Embryonic facial prominence (tissue), 1 donor: Measurements from ENCODE around the gene PKD2.
"Not testable (repeated sequence)": the region's sequence is repeated elsewhere in the genome, so short reads cannot be mapped to it uniquely, and the experiment has no call there.

ENCODE experiments used
- DNase-seq: peaks from one replicate; pipeline ENCODE4 v3.0.0-alpha.2; 2016; ENCODE audit errors: extremely low spot score

The PKD2 gene

GRCh38 chr4:88070031-88070430, 62.6 kb downstream of the PKD2 start:
- no peak for DNase-seq

- DNase-seq = no peak
Observed at GRCh38 chr4:88075336-88075735, 67.9 kb downstream of the PKD2 start.

GRCh38 chr4:88077911-88078524, 70.6 kb downstream of the PKD2 start:
- DNase-seq = no peak

- DNase-seq = no peak
Observed at GRCh38 chr4:88078579-88078978, 71.1 kb downstream of the PKD2 start.

GRCh38 chr4:88080626-88081025, 73.2 kb downstream of the PKD2 start:
- DNase-seq = no peak

- DNase-seq = no peak
Observed at GRCh38 chr4:88087004-88087403, 79.6 kb downstream of the PKD2 start.

GRCh38 chr4:88090898-88091297, 83.5 kb downstream of the PKD2 start:
- no peak for DNase-seq

GRCh38 chr4:88091378-88091777, 83.9 kb downstream of the PKD2 start:
- no peak for DNase-seq

- DNase-seq = no peak
Observed at GRCh38 chr4:88093874-88094273, 86.4 kb downstream of the PKD2 start.

- no peak for DNase-seq
Observed at GRCh38 chr4:88097301-88097700, 89.9 kb downstream of the PKD2 start.

- no peak for DNase-seq
Observed at GRCh38 chr4:88097781-88098180, 90.3 kb downstream of the PKD2 start.

- DNase-seq = no peak
Observed at GRCh38 chr4:88098993-88099752, 91.7 kb downstream of the PKD2 start.

- DNase-seq = no peak
Observed at GRCh38 chr4:88101165-88101564, 93.7 kb downstream of the PKD2 start.

GRCh38 chr4:88102026-88102425, 94.6 kb downstream of the PKD2 start:
- DNase-seq = no peak

GRCh38 chr4:88104902-88105610, 97.6 kb downstream of the PKD2 start:
- no peak for DNase-seq

- no peak for DNase-seq
Observed at GRCh38 chr4:88106205-88106604, 98.8 kb downstream of the PKD2 start.

- no peak for DNase-seq
Observed at GRCh38 chr4:88107406-88108107, 100.1 kb downstream of the PKD2 start.

- not testable (repeated sequence) for DNase-seq
Observed at GRCh38 chr4:88108108-88108465, 100.7 kb downstream of the PKD2 start.

GRCh38 chr4:88108747-88109122, 101.3 kb downstream of the PKD2 start:
- DNase-seq = no peak

GRCh38 chr4:88109123-88109881, 101.9 kb downstream of the PKD2 start:
- no peak for DNase-seq

- no peak for DNase-seq
Observed at GRCh38 chr4:88110826-88111225, 103.4 kb downstream of the PKD2 start.

GRCh38 chr4:88112856-88113255, 105.4 kb downstream of the PKD2 start:
- no peak for DNase-seq
